ENCODE measurements around the gene DSCAML1. TPM values are rescaled to one million over a fixed set of nuclear protein-coding genes. Genes with fewer than 3 reads are reported as not detected.

The DSCAML1 gene
- total and polyA plus RNA-seq, 10 of the 15 experiments (the other 5 are each of a cell fraction or from before 2014, with no cell fraction given) = 0.03 to 0.18 (median 0.06) TPM; not detected in 1

GRCh38 chr11:117410861-117411710 lies 385.9 kb downstream of the DSCAML1 start:
- ATAC-seq = no peak
- H3K79me2 ChIP-seq (ENCODE audit: control insufficient read depth, insufficient read depth, low read length) = no peaks in the 10 kb centered on the region
- ChIA-PET POLR2A (no interaction called here), SMC1A (ENCODE audit: uncharacterized antibody, unreplicated experiment) (no interaction called here), CTCF (interaction anchor here (0.6 to 1.0 kb wide), 3 partner anchors 13 to 205 kb away, joined by 3 to 4 read pairs (median 3); no protein-coding TSS in a partner anchor), RAD21 (ENCODE audit: unreplicated experiment) (no interaction called here)
- no peaks in the 10 kb centered on the region for H4K20me1 ChIP-seq (ENCODE audit: control insufficient read depth, insufficient read depth)
- H3K9ac ChIP-seq (ENCODE audit: control insufficient read depth, insufficient read depth, low read length) = no peak overlapping the region
- in situ Hi-C loops (cut with MboI) = no loop called here
- H3K4me2 ChIP-seq (ENCODE audit: control insufficient read depth, insufficient read depth) = no peak overlapping the region
- no peak overlapping the region for H3K4me3 ChIP-seq
- no peak overlapping the region for H2AFZ ChIP-seq (ENCODE audit: control insufficient read depth, low read depth, low read length)
- peaks cover 4% of the 10 kb centered on the region; the same call in 1 of the 2 replicates for H3K4me1 ChIP-seq (ENCODE audit: control insufficient read depth, insufficient read depth, low read length)
- H3K27me3 ChIP-seq (replicated peaks in 1 of 2; ENCODE audit: control insufficient read depth in 2 of 2, insufficient read depth in 2 of 2, low read length in 1 of 2) = no peaks in the 10 kb centered on the region
- H3K36me3 ChIP-seq (ENCODE audit: control insufficient read depth in 2 of 2, insufficient read depth in 2 of 2, low read length in 1 of 2) = peaks cover 0 to 5% of the 10 kb centered on the region in 2 experiments; a peak in 2 of 4 replicates
- no TSS peak for BruUV-seq (replicated peaks)
- no peak for FAIRE-seq
- H3K27ac ChIP-seq (ENCODE audit: control insufficient read depth, insufficient read depth) = no peak overlapping the region
- WGBS (ENCODE audit: insufficient coverage, insufficient replicate concordance, low lambda C conversion rate, missing lambda C conversion rate) = 87% methylated on average over 14 of the region's 14 CpGs
- intact Hi-C loops (cut with micrococcal nuclease; ENCODE audit: unreplicated experiment) = no loop called here
- TF ChIP-seq RAD21 (IDR thresholded peaks at IDR 0.05; ENCODE audit: insufficient read depth, low read depth, low read length) (0 out of 2 replicates have a peak, but pooled peaks have one; percentile 3), PKNOX1 (IDR thresholded peaks at IDR 0.05) (no peak)
- H3K9me3 ChIP-seq (replicated peaks; ENCODE audit: control insufficient read depth, insufficient read depth, low read length) = peaks cover under 1% of the 10 kb centered on the region; the same call in 1 of the 3 replicates
- no peak for DNase-seq (ENCODE audit: low read depth, low spot score)

GRCh38 chr11:117410238-117410637 lies 386.8 kb downstream of the DSCAML1 start:
- no peak overlapping the region for H3K27ac ChIP-seq (ENCODE audit: control insufficient read depth, insufficient read depth)
- POLR2A ChIA-PET = no interaction called here
- 100% methylated on average over 1 of the region's 1 CpG for WGBS (ENCODE audit: insufficient coverage, insufficient replicate concordance, low lambda C conversion rate, missing lambda C conversion rate)
- H3K4me3 ChIP-seq = no peak overlapping the region
- in situ Hi-C loops (cut with MboI) = no loop called here
- no TSS peak for BruUV-seq (replicated peaks)
- H3K4me1 ChIP-seq (ENCODE audit: control insufficient read depth, insufficient read depth, low read length) = no peaks in the 10 kb centered on the region
- CTCF ChIA-PET = no interaction called here
- SMC1A ChIA-PET (ENCODE audit: uncharacterized antibody, unreplicated experiment) = no interaction called here
- peaks cover 0 to 5% of the 10 kb centered on the region in 2 experiments; a peak in 2 of 4 replicates for H3K36me3 ChIP-seq (ENCODE audit: control insufficient read depth in 2 of 2, insufficient read depth in 2 of 2, low read length in 1 of 2)
- FAIRE-seq (no peak), ATAC-seq (no peak), DNase-seq (ENCODE audit: low read depth, low spot score) (no peak)
- no peak overlapping the region for H2AFZ ChIP-seq (ENCODE audit: control insufficient read depth, low read depth, low read length)
- H3K79me2 ChIP-seq (ENCODE audit: control insufficient read depth, insufficient read depth, low read length) = no peaks in the 10 kb centered on the region
- no peaks in the 10 kb centered on the region for H3K27me3 ChIP-seq (replicated peaks in 1 of 2; ENCODE audit: control insufficient read depth in 2 of 2, insufficient read depth in 2 of 2, low read length in 1 of 2)
- H4K20me1 ChIP-seq (ENCODE audit: control insufficient read depth, insufficient read depth) = no peaks in the 10 kb centered on the region
- RAD21 ChIA-PET (ENCODE audit: unreplicated experiment) = no interaction called here
- H3K4me2 ChIP-seq (ENCODE audit: control insufficient read depth, insufficient read depth) = no peak overlapping the region
- intact Hi-C loops (cut with micrococcal nuclease; ENCODE audit: unreplicated experiment) = no loop called here
- TF ChIP-seq POLR2AphosphoS5 (IDR thresholded peaks at IDR 0.05; ENCODE audit: low read length) = no peak
- H3K9ac ChIP-seq (ENCODE audit: control insufficient read depth, insufficient read depth, low read length) = no peak overlapping the region
- H3K9me3 ChIP-seq (replicated peaks; ENCODE audit: control insufficient read depth, insufficient read depth, low read length) = peaks cover 1% of the 10 kb centered on the region; the same call in 1 of the 3 replicates

Data from GM12878 (cell line).